Gastrocnemius medialis (tissue), 4 donors: Measurements from ENCODE around the gene IL17RA.
"Not testable (repeated sequence)": the region's sequence is repeated elsewhere in the genome, so short reads cannot be mapped to it uniquely, and the experiment has no call there.

Source experiments
- CTCF ChIP-seq, 5 experiments: fragments of 450-650 bp in 3 of 5; fragments of 200-600 bp in 2 of 5; sonication (generic) in 2 of 5; IDR thresholded peaks in 4 of 5; conservative IDR thresholded peaks in 1 of 5; 1 replicate in 4 of 5; 2 replicates in 1 of 5; pipeline ENCODE4 v1.5.1; 2016 to 2019; ENCODE audit warnings: antibody characterized with exemption in 5 of 5, mild to moderate bottlenecking in 3 of 5, moderate library complexity in 3 of 5
- POLR2A ChIP-seq, 2 donors: fragments of 450-650 bp; IDR thresholded peaks; one replicate each; pipeline ENCODE4 v1.6.1; 2017; ENCODE audit warnings: antibody characterized with exemption in 2 of 2, mild to moderate bottlenecking in 2 of 2, moderate library complexity in 2 of 2

GRCh38 chr22:17147458-17147857 lies 62.7 kb downstream of the IL17RA start:
- TF ChIP-seq POLR2A (IDR thresholded peaks at IDR 0.05); CTCF (IDR thresholded peaks at IDR 0.05 in 4 of 5, conservative IDR thresholded peaks at IDR 0.05 in 1 of 5): not testable (repeated sequence)
